ENCODE data around the gene BEND7. TPM values are rescaled to one million over a fixed set of nuclear protein-coding genes. Genes with fewer than 3 reads are reported as not detected.

BEND7 gene
- polyA plus RNA-seq, 3 donors = 30.5 to 39.7 (median 37.9) TPM

- DNase-seq (ENCODE audit: extremely low read depth in 1 of 11, low read depth in 9 of 11, low spot score in 4 of 11) = no peak
Measured at GRCh38 chr10:13492493-13493180, 36.2 kb downstream of the BEND7 start.

DNA sequence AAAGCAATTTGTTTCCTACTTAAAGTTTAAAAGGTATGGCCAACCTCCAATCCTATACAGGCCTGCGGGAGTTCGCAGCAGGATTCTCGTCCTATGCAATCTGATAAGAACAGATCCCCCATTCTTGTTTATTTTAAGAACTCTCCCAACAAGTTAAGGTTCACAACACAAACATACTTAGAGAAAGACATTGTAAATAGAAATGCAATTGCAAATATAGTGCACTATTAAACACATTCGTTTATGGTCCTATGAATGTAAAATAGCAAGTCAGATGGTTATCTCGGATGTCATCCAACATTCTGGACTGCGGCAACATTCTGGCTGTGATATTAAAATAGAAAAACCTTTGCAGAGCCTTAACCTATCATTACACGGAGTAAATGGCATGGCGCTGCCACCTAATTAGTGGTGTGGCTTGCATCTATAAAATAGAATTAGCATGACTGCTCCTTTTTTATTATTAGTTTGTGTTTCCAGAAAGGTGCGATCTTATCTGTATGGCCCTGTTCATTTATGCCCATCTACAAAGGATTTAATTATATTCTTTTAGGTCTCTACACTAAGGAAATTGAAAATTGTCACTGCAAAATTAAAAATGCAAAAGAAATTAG is 37.0 kb downstream of the BEND7 start:
- no peak for DNase-seq (ENCODE audit: extremely low read depth in 1 of 11, low read depth in 9 of 11, low spot score in 4 of 11)

DNA sequence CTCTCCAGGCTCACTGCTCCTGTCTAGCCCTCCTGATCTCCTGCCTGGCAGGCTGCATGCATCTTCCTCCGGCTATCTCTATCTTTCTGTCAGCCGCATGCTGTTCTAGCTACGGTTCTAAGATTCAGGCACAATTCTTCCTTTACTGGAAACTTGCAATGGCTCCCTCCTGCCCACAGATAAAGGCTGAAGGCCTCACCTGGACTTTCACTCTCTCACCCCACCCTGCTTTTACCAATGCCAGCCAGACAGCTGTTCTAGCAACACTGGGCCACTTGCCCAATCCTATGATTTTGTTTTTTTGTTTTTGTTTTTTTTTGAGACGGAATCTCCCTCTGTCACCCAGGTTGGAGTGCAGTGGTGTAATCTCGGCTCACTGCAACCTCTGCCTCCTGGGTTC is 38.3 kb downstream of the BEND7 start:
- DNase-seq (ENCODE audit: extremely low read depth in 1 of 11, low read depth in 9 of 11, low spot score in 4 of 11) = no peak

GRCh38 chr10:13489035-13489599 is 39.7 kb downstream of the BEND7 start:
- no peak for DNase-seq (ENCODE audit: extremely low read depth in 1 of 11, low read depth in 9 of 11, low spot score in 4 of 11)

GRCh38 chr10:13485623-13486022 is 43.2 kb downstream of the BEND7 start:
- DNase-seq (ENCODE audit: extremely low read depth in 1 of 11, low read depth in 9 of 11, low spot score in 4 of 11) = no peak

DNA sequence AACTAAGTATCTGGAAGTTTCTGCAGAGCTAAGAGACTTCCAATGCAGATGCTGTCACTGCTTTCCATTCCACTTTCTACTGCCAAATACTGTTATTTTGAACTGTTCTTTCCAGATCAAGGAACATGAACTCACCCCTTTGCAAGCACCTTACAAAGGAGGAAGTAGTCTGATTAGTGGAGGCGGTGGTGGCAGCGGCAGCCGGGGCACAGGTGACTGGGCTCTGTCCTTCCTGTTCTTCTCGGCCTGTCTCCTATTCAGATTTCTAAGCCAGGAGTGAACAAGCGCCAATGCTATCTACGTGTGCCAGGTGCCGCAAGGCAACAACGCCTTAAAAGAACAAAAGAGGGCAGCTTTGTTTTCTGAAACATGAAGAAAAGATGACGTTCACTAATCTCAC is 44.9 kb downstream of the BEND7 start:
- DNase-seq (ENCODE audit: extremely low read depth in 1 of 11, low read depth in 9 of 11, low spot score in 4 of 11) = no peak

DNA sequence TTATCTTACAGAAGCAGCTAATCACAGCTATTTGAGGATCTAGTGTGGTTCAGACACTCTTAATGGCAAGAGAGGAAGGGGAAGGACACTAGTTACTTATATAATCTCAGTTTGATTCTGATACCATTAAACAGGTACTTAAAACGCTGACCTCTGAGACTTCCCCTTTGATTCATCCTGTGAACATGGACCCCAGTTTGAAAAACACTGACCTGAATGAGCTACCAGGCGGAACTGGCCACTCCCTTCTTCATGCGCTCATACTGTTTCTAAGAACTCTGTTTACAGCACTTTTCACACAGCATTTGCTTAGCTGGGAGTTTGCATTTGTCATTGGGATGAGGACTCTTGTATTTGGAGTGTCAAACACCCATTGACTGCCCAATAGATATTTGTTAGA is 45.7 kb downstream of the BEND7 start:
- peak in 6 of 11 donors; percentile 4 to 32 (median 20) for DNase-seq (ENCODE audit: extremely low read depth in 1 of 11, low read depth in 9 of 11, low spot score in 4 of 11)

- DNase-seq (ENCODE audit: extremely low read depth in 1 of 11, low read depth in 9 of 11, low spot score in 4 of 11) = no peak
Measured at GRCh38 chr10:13481690-13482089, 47.1 kb downstream of the BEND7 start.

DNA sequence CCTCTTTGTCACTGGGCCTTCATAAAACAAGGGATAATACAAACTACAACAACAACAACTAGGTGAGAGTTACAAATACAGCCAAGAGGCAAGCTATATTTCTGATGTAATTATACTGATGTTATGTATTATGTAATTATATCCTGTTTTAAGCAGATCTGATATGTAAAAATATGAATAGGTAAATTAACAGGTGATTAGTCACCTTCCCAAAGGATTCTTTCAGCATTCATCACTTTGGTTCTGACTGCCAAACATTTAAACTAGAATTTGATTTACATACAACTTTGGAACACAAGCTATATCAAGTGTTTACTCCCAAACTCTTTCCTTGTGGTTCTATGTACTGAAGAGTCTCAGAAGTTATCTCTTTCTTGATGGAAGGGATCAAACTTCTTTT is 53.7 kb downstream of the BEND7 start:
- DNase-seq (ENCODE audit: extremely low read depth in 1 of 11, low read depth in 9 of 11, low spot score in 4 of 11) = no peak

GRCh38 chr10:13473986-13474385 is 54.8 kb downstream of the BEND7 start:
- DNase-seq (ENCODE audit: extremely low read depth in 1 of 11, low read depth in 9 of 11, low spot score in 4 of 11) = no peak

DNA sequence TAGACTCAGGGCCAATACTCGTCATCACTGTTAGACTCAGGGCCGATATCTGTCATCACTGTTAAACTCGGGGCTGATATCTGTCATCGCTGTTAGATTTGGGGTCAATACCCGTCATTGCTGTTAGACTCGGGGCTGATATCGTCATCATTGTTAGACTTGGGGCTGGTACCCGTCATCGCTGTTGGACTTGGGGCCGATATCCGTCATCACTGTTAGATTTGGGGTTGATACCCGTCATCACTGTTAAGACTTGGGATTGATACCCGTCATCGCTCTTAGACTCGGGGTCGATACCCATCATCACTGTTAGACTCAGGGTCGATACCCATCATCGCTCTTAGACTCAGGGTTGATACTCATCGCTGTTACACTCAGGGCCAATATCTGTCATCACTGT is 56.5 kb downstream of the BEND7 start:
- DNase-seq (ENCODE audit: extremely low read depth in 1 of 11, low read depth in 9 of 11, low spot score in 4 of 11) = no peak

- no peak for DNase-seq (ENCODE audit: extremely low read depth in 1 of 11, low read depth in 9 of 11, low spot score in 4 of 11)
Measured at GRCh38 chr10:13470270-13470669, 58.5 kb downstream of the BEND7 start.

GRCh38 chr10:13462551-13462950 is 66.3 kb downstream of the BEND7 start:
- DNase-seq (ENCODE audit: extremely low read depth in 1 of 11, low read depth in 9 of 11, low spot score in 4 of 11) = no peak

DNA sequence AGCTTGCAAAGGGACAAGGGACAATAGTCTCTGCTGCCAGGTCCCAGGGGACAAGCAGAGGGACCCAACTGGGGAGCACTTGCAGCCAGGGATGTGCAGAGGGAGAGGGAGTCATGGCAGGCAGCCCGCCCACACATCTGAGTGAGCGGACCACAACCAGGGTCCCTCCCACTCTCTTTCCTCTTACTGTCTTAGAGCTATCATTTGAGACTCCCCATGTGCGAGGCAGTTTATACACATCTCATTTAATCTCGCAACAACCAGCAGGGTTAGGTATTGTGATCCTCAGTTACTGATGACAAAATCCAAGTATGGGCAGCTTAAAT is 70.2 kb downstream of the BEND7 start:
- DNase-seq (ENCODE audit: extremely low read depth in 1 of 11, low read depth in 9 of 11, low spot score in 4 of 11) = no peak

- no peak for DNase-seq (ENCODE audit: extremely low read depth in 1 of 11, low read depth in 9 of 11, low spot score in 4 of 11)
Measured at GRCh38 chr10:13457958-13458686, 70.7 kb downstream of the BEND7 start.

GRCh38 chr10:13453896-13454295 is 74.9 kb downstream of the BEND7 start:
- no peak for DNase-seq (ENCODE audit: extremely low read depth in 1 of 11, low read depth in 9 of 11, low spot score in 4 of 11)

GRCh38 chr10:13450069-13450468 is 78.7 kb downstream of the BEND7 start:
- no peak for DNase-seq (ENCODE audit: extremely low read depth in 1 of 11, low read depth in 9 of 11, low spot score in 4 of 11)

GRCh38 chr10:13449296-13449695 is 79.5 kb downstream of the BEND7 start:
- DNase-seq (ENCODE audit: extremely low read depth in 1 of 11, low read depth in 9 of 11, low spot score in 4 of 11) = no peak

GRCh38 chr10:13448216-13448615 is 80.6 kb downstream of the BEND7 start:
- no peak for DNase-seq (ENCODE audit: extremely low read depth in 1 of 11, low read depth in 9 of 11, low spot score in 4 of 11)

GRCh38 chr10:13445656-13446400 is 83.0 kb downstream of the BEND7 start:
- DNase-seq (ENCODE audit: extremely low read depth in 1 of 11, low read depth in 9 of 11, low spot score in 4 of 11) = no peak

All from renal cortex interstitium (tissue), 11 donors.